ENCODE results near the gene CHL1.
"Not testable (repeated sequence)": the region's sequence is repeated elsewhere in the genome, so short reads cannot be mapped to it uniquely, and the experiment has no call there.

Gene CHL1

GRCh38 chr3:362681-363338, 166.2 kb downstream of the CHL1 start:
- no peaks in the 10 kb centered on the region for H3K9me3 ChIP-seq (ENCODE audit: low read length)
- no peaks in the 10 kb centered on the region for H3K27me3 ChIP-seq (ENCODE audit: insufficient read depth, low read length)
- H3K9ac ChIP-seq (ENCODE audit: low read length): no peak overlapping the region
- H4K20me1 ChIP-seq (ENCODE audit: insufficient read depth, low read length): no peaks in the 10 kb centered on the region
- peaks cover 21% of the 10 kb centered on the region for H3K36me3 ChIP-seq (ENCODE audit: insufficient read depth, low read length)
- no peaks in the 10 kb centered on the region for H3F3A ChIP-seq (ENCODE audit: insufficient read depth, low read length)
- H2AFZ ChIP-seq (ENCODE audit: low read length): no peak overlapping the region
- H3K4me3 ChIP-seq (ENCODE audit: low read depth, low read length, poor library complexity, severe bottlenecking): no peak overlapping the region
- no peak overlapping the region for H3K4me2 ChIP-seq (ENCODE audit: low read length)
- TF ChIP-seq EZH2 (IDR thresholded peaks at IDR 0.05; ENCODE audit: borderline replicate concordance, low read length) (no peak), CTCF (IDR thresholded peaks at IDR 0.05; ENCODE audit: low read length) (no peak)
- H3K79me2 ChIP-seq (ENCODE audit: insufficient read depth, low read length): no peaks in the 10 kb centered on the region
- peaks cover 8% of the 10 kb centered on the region for H3K4me1 ChIP-seq (ENCODE audit: insufficient read depth, low read length, severe bottlenecking)
- no peaks in the 10 kb centered on the region for H3K9me2 ChIP-seq (ENCODE audit: low read depth, low read length)
- H3K27ac ChIP-seq (ENCODE audit: low read depth, low read length, poor library complexity, severe bottlenecking): no peak overlapping the region

- Histone ChIP-seq H3K9me2 (ENCODE audit: low read depth, low read length) (no peaks in the 10 kb centered on the region), H4K20me1 (ENCODE audit: insufficient read depth, low read length) (no peaks in the 10 kb centered on the region), H3K27me3 (ENCODE audit: insufficient read depth, low read length) (no peaks in the 10 kb centered on the region), H3K4me2 (ENCODE audit: low read length) (no peak overlapping the region), H3K27ac (ENCODE audit: low read depth, low read length, poor library complexity, severe bottlenecking) (no peak overlapping the region), H3K9ac (ENCODE audit: low read length) (no peak overlapping the region), H3F3A (ENCODE audit: insufficient read depth, low read length) (no peaks in the 10 kb centered on the region), H3K4me1 (ENCODE audit: insufficient read depth, low read length, severe bottlenecking) (peaks cover 7% of the 10 kb centered on the region), H3K4me3 (ENCODE audit: low read depth, low read length, poor library complexity, severe bottlenecking) (no peak overlapping the region), H3K36me3 (ENCODE audit: insufficient read depth, low read length) (peaks cover 21% of the 10 kb centered on the region), H3K79me2 (ENCODE audit: insufficient read depth, low read length) (no peaks in the 10 kb centered on the region), H2AFZ (ENCODE audit: low read length) (no peak overlapping the region), H3K9me3 (ENCODE audit: low read length) (no peaks in the 10 kb centered on the region)
- TF ChIP-seq CTCF (IDR thresholded peaks at IDR 0.05; ENCODE audit: low read length): no peak
- TF ChIP-seq EZH2 (IDR thresholded peaks at IDR 0.05; ENCODE audit: borderline replicate concordance, low read length): no peak
Observed at GRCh38 chr3:364287-364686, 167.7 kb downstream of the CHL1 start.

GRCh38 chr3:365268-365667, 168.7 kb downstream of the CHL1 start:
- no peak overlapping the region for H3K9ac ChIP-seq (ENCODE audit: low read length)
- no peak overlapping the region for H3K4me2 ChIP-seq (ENCODE audit: low read length)
- H4K20me1 ChIP-seq (ENCODE audit: insufficient read depth, low read length): no peaks in the 10 kb centered on the region
- peaks cover 16% of the 10 kb centered on the region for H3K36me3 ChIP-seq (ENCODE audit: insufficient read depth, low read length)
- TF ChIP-seq EZH2 (IDR thresholded peaks at IDR 0.05; ENCODE audit: borderline replicate concordance, low read length) (no peak), CTCF (IDR thresholded peaks at IDR 0.05; ENCODE audit: low read length) (no peak)
- H3K27me3 ChIP-seq (ENCODE audit: insufficient read depth, low read length): no peaks in the 10 kb centered on the region
- no peaks in the 10 kb centered on the region for H3F3A ChIP-seq (ENCODE audit: insufficient read depth, low read length)
- no peaks in the 10 kb centered on the region for H3K79me2 ChIP-seq (ENCODE audit: insufficient read depth, low read length)
- H3K9me2 ChIP-seq (ENCODE audit: low read depth, low read length): no peaks in the 10 kb centered on the region
- no peaks in the 10 kb centered on the region for H3K4me1 ChIP-seq (ENCODE audit: insufficient read depth, low read length, severe bottlenecking)
- no peak overlapping the region for H3K4me3 ChIP-seq (ENCODE audit: low read depth, low read length, poor library complexity, severe bottlenecking)
- H3K27ac ChIP-seq (ENCODE audit: low read depth, low read length, poor library complexity, severe bottlenecking): no peak overlapping the region
- H2AFZ ChIP-seq (ENCODE audit: low read length): no peak overlapping the region
- H3K9me3 ChIP-seq (ENCODE audit: low read length): no peaks in the 10 kb centered on the region

GRCh38 chr3:366253-366652, 169.7 kb downstream of the CHL1 start:
- not testable (repeated sequence) for H3K9ac ChIP-seq (ENCODE audit: low read length); H2AFZ ChIP-seq (ENCODE audit: low read length)

More at GRCh38 chr3:366253-366652, 169.7 kb downstream of the CHL1 start:
- not testable (repeated sequence) for H3K9me3 ChIP-seq (ENCODE audit: low read length); H3K27ac ChIP-seq (ENCODE audit: low read depth, low read length, poor library complexity, severe bottlenecking); H3K9me2 ChIP-seq (ENCODE audit: low read depth, low read length); H3F3A ChIP-seq (ENCODE audit: insufficient read depth, low read length); H3K4me3 ChIP-seq (ENCODE audit: low read depth, low read length, poor library complexity, severe bottlenecking); H3K79me2 ChIP-seq (ENCODE audit: insufficient read depth, low read length); H3K4me2 ChIP-seq (ENCODE audit: low read length); H3K27me3 ChIP-seq (ENCODE audit: insufficient read depth, low read length); H3K4me1 ChIP-seq (ENCODE audit: insufficient read depth, low read length, severe bottlenecking); H4K20me1 ChIP-seq (ENCODE audit: insufficient read depth, low read length)
- H3K36me3 ChIP-seq (ENCODE audit: insufficient read depth, low read length): peaks cover 16% of the 10 kb centered on the region
